Stimulated activated CD8-positive, alpha-beta memory T cell treated with anti-CD3 and anti-CD28 coated beads, Interleukin-7, amount 100 ng/mL, for 24 hours (primary cell): ENCODE results near the gene SOAT2.

Experiments used
- DNase-seq: peaks from one replicate; pipeline ENCODE4 v3.0.0-alpha.2; 2020; ENCODE audit warnings: low read depth

The SOAT2 gene

GRCh38 chr12:53064613-53065436 is 38.5 kb upstream of the SOAT2 start:
- DNase-seq, result no peak

GRCh38 chr12:53065470-53065869 is 37.8 kb upstream of the SOAT2 start:
- no peak for DNase-seq

- no peak for DNase-seq
Observed at GRCh38 chr12:53065975-53066931, 37.0 kb upstream of the SOAT2 start.

- no peak for DNase-seq
Observed at GRCh38 chr12:53067074-53067992, 36.0 kb upstream of the SOAT2 start.

GRCh38 chr12:53067993-53068770 is 35.1 kb upstream of the SOAT2 start:
- no peak for DNase-seq

- no peak for DNase-seq
Observed at GRCh38 chr12:53068811-53069585, 34.3 kb upstream of the SOAT2 start.

GRCh38 chr12:53069621-53070410 is 33.5 kb upstream of the SOAT2 start:
- no peak for DNase-seq

- DNase-seq, result no peak
Observed at GRCh38 chr12:53070877-53071492, 32.3 kb upstream of the SOAT2 start.

- DNase-seq, result no peak
Observed at GRCh38 chr12:53071591-53072551, 31.4 kb upstream of the SOAT2 start.

GRCh38 chr12:53073881-53074280 is 29.4 kb upstream of the SOAT2 start:
- DNase-seq, result no peak

GRCh38 chr12:53074283-53074998 is 28.8 kb upstream of the SOAT2 start:
- no peak for DNase-seq

- DNase-seq, result no peak
Observed at GRCh38 chr12:53074999-53075370, 28.3 kb upstream of the SOAT2 start.

GRCh38 chr12:53076461-53076860 is 26.8 kb upstream of the SOAT2 start:
- DNase-seq, result no peak

- DNase-seq, result no peak
Observed at GRCh38 chr12:53077030-53077429, 26.3 kb upstream of the SOAT2 start.

- DNase-seq, result no peak
Observed at GRCh38 chr12:53078425-53079225, 24.7 kb upstream of the SOAT2 start.
